ENCODE results near the gene SKP2. TPM values are rescaled to one million over a fixed set of nuclear protein-coding genes. Genes with fewer than 3 reads are reported as not detected.

Gene SKP2
- total and polyA plus RNA-seq, 7 donors: 1.3 to 6.6 (median 3.8) TPM

GRCh38 chr5:36170832-36171424, 19.0 kb downstream of the SKP2 start:
- Histone ChIP-seq H3K4me3 (no peak overlapping the region), H3K36me3 (ENCODE audit: insufficient read depth in 1 of 2, low read depth in 1 of 2) (peaks cover 11 to 95% of the 10 kb centered on the region in 2 donors), H3K27me3 (ENCODE audit: insufficient read depth in 3 of 3, low read length in 2 of 3) (no peaks in the 10 kb centered on the region), H3K9me3 (no peaks in the 10 kb centered on the region), H3K4me1 (no peaks in the 10 kb centered on the region), H3K27ac (no peak overlapping the region)
- no peak for DNase-seq
- no peak for ATAC-seq
- intact Hi-C loops (cut with DNase I): loop anchor here in 1 of 2 donors (10.0 kb wide), 1 partner anchor 54 kb away; no protein-coding TSS in a partner anchor
- TF ChIP-seq CTCF (IDR thresholded peaks at IDR 0.05): no peak
- WGBS, 3 donors: 77 to 88% (median 81%) methylated on average over 5 of the region's 5 CpGs

- no peak for ATAC-seq
- no peak overlapping the region for H3K4me3 ChIP-seq
- H3K36me3 ChIP-seq (ENCODE audit: insufficient read depth in 1 of 2, low read depth in 1 of 2): peaks cover 11 to 90% of the 10 kb centered on the region in 2 donors
- no peak for DNase-seq
- WGBS, 3 donors: 49 to 79% (median 68%) methylated on average over 1 of the region's 1 CpG
- H3K9me3 ChIP-seq: no peaks in the 10 kb centered on the region
- H3K27me3 ChIP-seq (ENCODE audit: insufficient read depth in 3 of 3, low read length in 2 of 3): no peaks in the 10 kb centered on the region
- H3K4me1 ChIP-seq: no peaks in the 10 kb centered on the region
- H3K27ac ChIP-seq: no peak overlapping the region
- TF ChIP-seq CTCF (IDR thresholded peaks at IDR 0.05): no peak
- intact Hi-C loops (cut with DNase I): loop anchor here in 1 of 2 donors (10.0 kb wide), 1 partner anchor 52 kb away; no protein-coding TSS in a partner anchor
Measured at GRCh38 chr5:36172599-36172998, 20.7 kb downstream of the SKP2 start.

GRCh38 chr5:36173426-36173825, 21.5 kb downstream of the SKP2 start:
- ATAC-seq (no peak), DNase-seq (no peak)
- peaks cover 12 to 90% of the 10 kb centered on the region in 2 donors for H3K36me3 ChIP-seq (ENCODE audit: insufficient read depth in 1 of 2, low read depth in 1 of 2)
- H3K27me3 ChIP-seq (ENCODE audit: insufficient read depth in 3 of 3, low read length in 2 of 3): no peaks in the 10 kb centered on the region
- H3K27ac ChIP-seq: no peak overlapping the region
- no peak for TF ChIP-seq CTCF (IDR thresholded peaks at IDR 0.05)
- no peaks in the 10 kb centered on the region for H3K9me3 ChIP-seq
- no peak overlapping the region for H3K4me3 ChIP-seq
- intact Hi-C loops (cut with DNase I): loop anchor here in 1 of 2 donors (10.0 kb wide), 1 partner anchor 51 kb away; no protein-coding TSS in a partner anchor
- WGBS, 3 donors: 41 to 66% (median 46%) methylated on average over 2 of the region's 2 CpGs
- H3K4me1 ChIP-seq: no peaks in the 10 kb centered on the region

- Histone ChIP-seq H3K4me3 (no peak overlapping the region), H3K4me1 (no peaks in the 10 kb centered on the region), H3K27ac (no peak overlapping the region), H3K27me3 (ENCODE audit: insufficient read depth in 3 of 3, low read length in 2 of 3) (no peaks in the 10 kb centered on the region), H3K9me3 (no peaks in the 10 kb centered on the region), H3K36me3 (ENCODE audit: insufficient read depth in 1 of 2, low read depth in 1 of 2) (peaks cover 11 to 90% of the 10 kb centered on the region in 2 donors)
- no peak for ATAC-seq
- no peak for TF ChIP-seq CTCF (IDR thresholded peaks at IDR 0.05)
- intact Hi-C loops (cut with DNase I): loop anchor here in 1 of 2 donors (10.0 kb wide), 1 partner anchor 51 kb away; no protein-coding TSS in a partner anchor
- DNase-seq: no peak
- 72 to 84% (median 72%) methylated on average over 3 of the region's 3 CpGs for WGBS, 3 donors
Measured at GRCh38 chr5:36174119-36174518, 22.2 kb downstream of the SKP2 start.

Data from psoas muscle (tissue), 8 donors.